SK-N-SH treated with all-trans-retinoic acid at 6 μM for 48 hours (cell line): ENCODE measurements around the gene INHBC.

Experiments used
- ZFP30 ChIP-seq: fragments of 450-650 bp; formaldehyde crosslinking; IDR thresholded peaks from 2 replicates; pipeline ENCODE4 v1.5.0; 2022; ENCODE audit warnings: mild to moderate bottlenecking, moderate library complexity
- TF ChIP-seq, protein P1 (sequence below): fragments of 250-450 bp; sonication (Bioruptor Pico); IDR thresholded peaks from 2 replicates; pipeline ENCODE4 v1.8.0; 2020; ENCODE audit warnings: mild to moderate bottlenecking, moderate library complexity, borderline replicate concordance

DNA sequence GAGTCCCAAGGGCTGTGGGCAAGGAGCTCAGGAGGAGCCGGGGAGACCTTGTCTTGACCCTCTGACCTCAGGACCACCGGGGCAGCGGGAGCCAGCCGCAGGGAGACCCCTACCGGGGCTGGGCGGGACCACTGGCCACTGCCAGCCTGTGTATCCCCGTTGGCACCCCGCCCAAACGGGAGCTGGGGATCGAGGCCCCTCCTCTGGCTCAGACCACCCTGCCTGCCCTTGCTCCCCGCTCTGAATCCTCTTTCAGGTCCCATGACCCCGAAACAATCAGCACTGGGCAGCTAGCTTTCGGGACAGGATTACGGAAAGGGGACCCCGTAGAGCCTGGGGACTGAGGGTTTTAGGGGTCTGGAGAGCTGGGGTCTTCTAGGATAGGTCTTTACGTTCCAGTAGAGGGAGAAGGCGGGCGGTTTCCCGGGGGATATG, 26.3 kb downstream of the INHBC start:
- TF ChIP-seq ZFP30 (CRISPR knock-in tag) = no peak
- TF ChIP-seq, protein P1, sequence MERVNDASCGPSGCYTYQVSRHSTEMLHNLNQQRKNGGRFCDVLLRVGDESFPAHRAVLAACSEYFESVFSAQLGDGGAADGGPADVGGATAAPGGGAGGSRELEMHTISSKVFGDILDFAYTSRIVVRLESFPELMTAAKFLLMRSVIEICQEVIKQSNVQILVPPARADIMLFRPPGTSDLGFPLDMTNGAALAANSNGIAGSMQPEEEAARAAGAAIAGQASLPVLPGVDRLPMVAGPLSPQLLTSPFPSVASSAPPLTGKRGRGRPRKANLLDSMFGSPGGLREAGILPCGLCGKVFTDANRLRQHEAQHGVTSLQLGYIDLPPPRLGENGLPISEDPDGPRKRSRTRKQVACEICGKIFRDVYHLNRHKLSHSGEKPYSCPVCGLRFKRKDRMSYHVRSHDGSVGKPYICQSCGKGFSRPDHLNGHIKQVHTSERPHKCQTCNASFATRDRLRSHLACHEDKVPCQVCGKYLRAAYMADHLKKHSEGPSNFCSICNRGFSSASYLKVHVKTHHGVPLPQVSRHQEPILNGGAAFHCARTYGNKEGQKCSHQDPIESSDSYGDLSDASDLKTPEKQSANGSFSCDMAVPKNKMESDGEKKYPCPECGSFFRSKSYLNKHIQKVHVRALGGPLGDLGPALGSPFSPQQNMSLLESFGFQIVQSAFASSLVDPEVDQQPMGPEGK (CRISPR knock-in tag) = no peak
